ENCODE data around the gene IFNA13.

Gene IFNA13

GRCh38 chr9:21357479-21358460 is 10.1 kb downstream of the IFNA13 start:
- peak; percentile 17 to 68 (median 41) for DNase-seq

- no peak for DNase-seq
Measured at GRCh38 chr9:21350787-21351186, 17.1 kb downstream of the IFNA13 start, which contains the start of gene IFNA6. IFNA6 (minus strand) TSS chr9:21350887; CDS start chr9:21350887, 0 bp downstream.

GRCh38 chr9:21348430-21348970 is 19.4 kb downstream of the IFNA13 start:
- no peak for DNase-seq

- DNase-seq = no peak
Measured at GRCh38 chr9:21340735-21341134, 27.1 kb downstream of the IFNA13 start.

- DNase-seq = no peak
Measured at GRCh38 chr9:21336457-21336856, 31.4 kb downstream of the IFNA13 start.

GRCh38 chr9:21334701-21335632 is 32.9 kb downstream of the IFNA13 start, which contains the start of gene KLHL9:
KLHL9 (minus strand) TSS chr9:21335404; CDS start chr9:21334859, 545 bp downstream.
- DNase-seq = peak; percentile 93 to 97 (median 96)

GRCh38 chr9:21333226-21333625 is 34.6 kb downstream of the IFNA13 start:
- no peak for DNase-seq

GRCh38 chr9:21331676-21332402 is 36.0 kb downstream of the IFNA13 start:
- DNase-seq = no peak

- DNase-seq = peak; percentile 31 to 73 (median 54)
Measured at GRCh38 chr9:21326526-21327139, 41.2 kb downstream of the IFNA13 start.

GRCh38 chr9:21324047-21324446 is 43.8 kb downstream of the IFNA13 start:
- peak; percentile 21 to 64 (median 52) for DNase-seq

- peak in 2 of 4 experiments; percentile 13 to 16 for DNase-seq
Measured at GRCh38 chr9:21322911-21323461, 44.9 kb downstream of the IFNA13 start.

- DNase-seq = no peak
Measured at GRCh38 chr9:21320465-21320864, 47.4 kb downstream of the IFNA13 start.

- peak; percentile 38 to 79 (median 60) for DNase-seq
Measured at GRCh38 chr9:21317956-21318923, 49.6 kb downstream of the IFNA13 start.

All from suppressor macrophage (primary cell).